Stimulated activated CD8-positive, alpha-beta memory T cell treated with anti-CD3 and anti-CD28 coated beads, Interleukin-7, amount 100 ng/mL, for 1 hour (primary cell): Measurements from ENCODE around the gene TBC1D22A.
"Not testable (repeated sequence)": the region's sequence is repeated elsewhere in the genome, so short reads cannot be mapped to it uniquely, and the experiment has no call there.

ENCODE experiments used
- DNase-seq, 2 donors: peaks; one replicate each; pipeline ENCODE4 v3.0.0-alpha.2; 2020; ENCODE audit warnings: low read depth in 2 of 2

The TBC1D22A gene

DNA sequence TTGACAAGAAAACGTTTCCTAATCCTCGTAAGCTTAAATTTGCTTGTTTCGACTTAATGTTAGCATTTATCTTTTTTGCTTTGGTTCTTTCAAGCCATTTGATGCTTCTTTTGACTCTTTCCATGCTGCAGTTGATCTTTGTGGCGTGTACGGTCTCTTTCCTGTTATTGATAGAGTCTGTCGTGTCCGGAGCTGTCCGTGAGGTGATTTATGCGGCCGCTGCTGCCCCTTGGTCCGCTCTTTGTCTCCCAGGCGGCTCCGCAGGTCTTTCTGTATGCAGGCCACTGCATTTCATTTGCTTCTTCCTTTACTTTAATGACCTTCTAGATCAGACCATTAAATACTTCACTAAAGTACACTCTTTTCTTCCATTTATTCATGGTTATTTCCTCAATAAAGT, 50.3 kb downstream of the TBC1D22A start:
- no peak for DNase-seq

DNA sequence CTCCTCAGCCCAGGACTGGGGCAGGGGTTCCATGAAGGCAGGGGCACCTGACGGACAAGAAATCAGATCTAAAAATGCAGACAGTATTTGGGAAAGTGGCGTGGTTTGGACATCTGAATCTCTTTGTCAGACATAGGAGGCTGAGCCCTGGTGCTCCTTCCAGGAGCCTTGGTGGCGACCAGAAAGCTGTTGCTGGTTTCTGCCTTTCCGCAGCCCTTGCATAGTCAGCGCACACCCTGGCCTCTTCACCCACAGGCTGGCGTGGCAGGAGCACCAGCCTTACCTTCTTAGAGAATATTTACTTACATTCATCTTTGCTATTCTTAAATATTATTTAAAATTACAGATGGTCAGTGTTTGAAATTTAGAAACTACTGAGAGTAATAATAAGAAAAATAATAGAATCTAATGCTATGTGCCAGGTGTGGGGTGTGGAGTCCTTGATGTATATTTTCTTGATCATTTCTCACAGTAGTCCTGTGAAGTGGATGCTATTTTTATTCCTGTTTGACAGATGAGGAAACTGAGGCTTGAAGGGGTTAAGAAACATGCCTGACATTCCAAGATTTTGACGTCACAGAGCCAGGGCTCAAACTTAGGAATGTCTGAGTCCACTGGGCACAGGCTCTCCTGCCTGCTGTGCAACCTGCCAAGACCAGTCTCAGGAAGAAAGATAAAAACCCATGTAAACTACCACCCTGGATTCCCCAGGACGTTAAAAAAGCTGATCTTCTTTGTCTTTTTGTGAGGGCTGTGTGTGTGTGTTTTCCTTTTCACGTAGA, 51.6 kb downstream of the TBC1D22A start:
- no peak for DNase-seq

DNA sequence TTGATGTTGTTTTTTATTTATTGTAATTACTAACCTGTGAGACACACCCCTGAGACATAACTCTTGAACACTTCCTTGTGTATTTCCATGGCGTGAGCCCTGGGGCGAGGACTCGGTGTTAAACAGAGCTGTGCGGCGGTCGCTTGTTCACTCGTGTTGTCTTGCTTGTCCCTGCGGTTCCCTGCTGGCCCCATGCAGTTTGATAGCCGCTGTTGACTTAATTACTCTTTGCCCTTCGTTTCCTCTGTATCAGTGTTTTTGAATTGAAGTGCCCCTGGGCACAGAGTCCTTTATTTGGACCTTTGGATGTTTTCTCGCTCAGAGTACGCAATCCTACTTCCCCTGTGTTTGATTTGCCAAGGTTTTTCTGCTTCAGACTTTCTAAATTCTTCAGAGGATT, 52.7 kb downstream of the TBC1D22A start:
- DNase-seq = no peak

DNA sequence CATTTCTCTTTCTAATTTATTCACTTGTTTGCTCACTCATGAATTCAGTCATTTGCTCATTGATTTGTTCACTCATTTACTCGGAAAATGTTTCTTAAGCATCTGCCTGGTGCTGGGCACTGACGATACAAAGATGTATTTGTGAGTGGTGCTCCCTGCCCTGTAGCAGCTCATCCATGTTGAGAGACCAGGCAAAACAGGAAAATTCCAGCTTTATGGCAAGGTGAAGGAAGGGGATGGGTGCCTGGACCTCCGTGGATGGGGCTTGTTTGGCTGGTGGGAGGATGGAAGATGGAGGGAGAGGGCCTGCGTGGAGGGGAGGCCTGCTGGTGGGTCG, 53.1 kb downstream of the TBC1D22A start:
- no peak for DNase-seq

DNA sequence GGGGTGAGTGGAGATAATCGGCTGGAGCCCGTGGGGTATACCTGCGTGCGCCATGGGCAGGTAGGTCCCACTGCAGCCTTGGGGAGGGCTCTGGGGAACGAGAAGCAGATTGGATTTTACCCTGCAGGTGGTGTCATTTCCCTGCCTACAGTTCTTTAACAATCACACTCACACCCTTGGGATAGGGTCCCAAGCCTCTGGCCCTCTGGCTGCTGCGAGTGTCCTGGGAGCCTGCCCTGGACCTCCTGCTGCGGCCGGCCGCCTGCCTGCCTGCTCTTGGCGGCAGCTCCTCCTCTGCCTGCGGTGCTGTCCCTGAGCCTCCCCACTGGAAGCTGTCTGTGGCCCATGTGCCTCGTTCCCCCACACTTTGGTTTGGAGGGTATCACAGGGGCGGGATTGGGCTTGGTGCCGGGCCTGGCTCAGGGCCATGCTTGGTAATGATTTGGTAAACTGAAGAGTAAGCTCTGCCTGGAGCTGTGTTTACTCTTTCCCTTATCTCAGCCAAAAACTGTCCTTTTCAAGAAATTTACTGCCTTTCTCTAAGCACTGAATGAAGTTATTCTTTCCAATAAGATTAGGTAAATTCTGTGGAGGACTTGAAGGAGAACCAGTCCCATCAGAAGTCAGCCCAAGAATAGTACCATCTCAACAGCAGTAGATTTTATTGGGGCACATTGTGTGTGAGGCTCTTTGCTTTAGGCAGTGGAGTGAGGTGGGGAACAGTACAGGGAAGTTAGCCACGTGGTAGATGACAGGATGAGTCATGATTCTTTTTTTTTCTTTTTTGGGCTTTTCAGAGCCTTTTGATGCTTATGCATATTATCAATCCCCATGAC, 53.7 kb downstream of the TBC1D22A start:
- DNase-seq = no peak

DNA sequence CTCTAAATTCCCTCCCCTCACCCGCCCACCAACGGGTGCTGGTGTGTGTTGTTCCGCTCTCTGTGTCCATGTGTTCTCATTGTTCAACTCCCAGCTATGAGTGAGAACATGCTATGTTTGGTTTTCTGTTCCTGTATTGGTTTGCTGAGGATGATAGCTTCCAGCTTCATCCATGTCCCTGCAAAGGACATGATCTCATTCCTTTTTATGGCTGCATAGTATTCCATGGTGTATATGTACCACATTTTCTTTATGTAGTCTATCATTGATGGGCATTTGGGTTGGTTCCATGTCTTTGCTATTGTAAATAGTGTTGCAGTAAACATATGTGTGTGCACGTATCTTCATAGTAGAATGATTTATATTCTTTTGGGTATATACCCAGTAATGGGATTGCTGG, 54.9 kb downstream of the TBC1D22A start:
- DNase-seq = not testable (repeated sequence)

DNA sequence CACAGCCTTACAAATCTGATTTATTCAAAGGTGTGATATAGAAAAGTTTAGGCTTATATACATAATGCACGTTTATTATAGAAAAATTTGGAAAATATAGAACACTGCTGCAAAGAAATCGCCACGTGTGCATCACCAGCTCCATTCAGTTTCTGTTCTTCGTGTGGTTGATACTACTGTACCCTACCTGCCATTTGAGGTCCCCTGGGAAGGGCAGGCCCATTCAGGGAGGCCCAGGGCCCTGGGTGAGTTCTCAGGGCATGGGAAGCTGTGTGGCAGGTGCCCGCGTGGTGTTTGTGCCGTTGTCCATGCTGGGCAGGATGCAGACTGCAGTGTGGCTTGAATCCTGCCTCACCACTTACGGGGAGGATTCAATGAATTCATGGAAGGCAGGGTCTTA, 60.8 kb downstream of the TBC1D22A start:
- DNase-seq = no peak

DNA sequence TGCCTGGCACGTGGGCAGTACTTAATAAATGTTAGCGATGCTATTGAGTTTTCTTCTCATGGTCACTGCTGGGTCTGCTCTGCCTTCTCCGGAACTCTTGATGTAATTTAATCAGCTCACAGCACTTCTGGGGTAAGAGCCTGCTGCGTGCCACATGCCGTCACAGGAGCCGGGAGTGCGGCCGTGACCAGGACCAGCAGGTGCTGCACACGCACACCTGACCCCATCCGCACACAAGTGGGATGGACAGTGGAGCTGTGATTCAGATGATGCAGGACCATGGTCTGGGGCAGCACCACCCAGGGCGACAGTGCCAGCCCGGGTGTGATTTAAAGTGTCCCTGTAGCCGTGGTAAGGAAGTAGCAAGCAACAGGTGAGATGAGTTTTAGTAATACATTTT, 61.2 kb downstream of the TBC1D22A start:
- no peak for DNase-seq

DNA sequence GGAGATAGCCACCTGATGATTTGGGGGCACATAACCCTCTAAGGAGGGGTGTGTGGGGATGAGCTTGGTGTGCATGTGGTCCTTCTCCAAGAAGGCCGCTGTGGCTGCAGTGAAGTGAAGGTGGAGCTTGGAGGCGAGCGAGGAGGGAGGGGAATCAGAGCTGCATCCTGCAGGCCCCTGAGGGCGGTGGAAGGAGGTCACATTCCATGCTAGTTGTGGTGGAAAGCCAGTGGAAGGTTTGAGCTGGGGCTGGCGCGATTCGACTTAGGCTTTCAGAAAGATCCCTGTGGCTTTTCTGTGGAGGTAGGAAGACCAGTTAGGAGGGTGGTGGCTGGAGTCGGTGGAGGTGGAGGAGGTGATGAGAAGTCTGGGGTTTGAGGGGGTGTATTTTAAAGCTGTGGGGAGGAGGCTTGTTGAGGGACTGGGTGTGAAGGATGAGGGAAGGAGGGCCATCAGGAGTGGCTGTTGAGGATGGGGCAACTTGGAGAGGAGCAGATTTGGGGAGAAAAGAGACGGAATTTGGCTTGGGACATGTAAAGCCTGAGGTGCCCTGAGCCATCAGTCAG, 62.0 kb downstream of the TBC1D22A start:
- no peak for DNase-seq

DNA sequence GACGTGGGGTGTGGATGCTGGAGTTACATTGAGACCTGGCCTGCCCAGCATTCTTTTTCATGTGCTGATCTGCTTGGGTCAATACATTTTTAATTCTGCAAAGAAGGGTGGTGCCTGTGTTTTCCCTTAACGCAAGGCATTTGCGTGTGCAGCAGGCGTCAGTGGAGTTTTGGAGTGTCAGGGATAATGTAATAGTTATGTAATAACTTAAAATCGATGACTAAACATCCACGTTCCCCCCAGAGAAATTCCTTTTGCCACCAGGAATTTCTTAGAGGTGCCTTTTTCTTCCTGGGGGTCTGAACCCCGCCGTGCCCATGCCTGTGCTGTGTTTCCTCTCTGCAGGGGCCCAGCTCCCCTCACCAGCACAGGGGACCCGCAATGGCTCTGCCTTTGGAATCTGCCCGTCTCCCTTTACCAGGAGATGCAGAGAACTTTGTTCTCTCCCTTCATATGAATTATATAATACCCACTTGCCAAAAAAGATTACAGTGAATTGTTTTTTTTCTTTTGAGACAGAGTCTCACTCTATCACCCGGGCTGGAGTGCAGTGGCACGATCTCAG, 62.6 kb downstream of the TBC1D22A start:
- DNase-seq = no peak

DNA sequence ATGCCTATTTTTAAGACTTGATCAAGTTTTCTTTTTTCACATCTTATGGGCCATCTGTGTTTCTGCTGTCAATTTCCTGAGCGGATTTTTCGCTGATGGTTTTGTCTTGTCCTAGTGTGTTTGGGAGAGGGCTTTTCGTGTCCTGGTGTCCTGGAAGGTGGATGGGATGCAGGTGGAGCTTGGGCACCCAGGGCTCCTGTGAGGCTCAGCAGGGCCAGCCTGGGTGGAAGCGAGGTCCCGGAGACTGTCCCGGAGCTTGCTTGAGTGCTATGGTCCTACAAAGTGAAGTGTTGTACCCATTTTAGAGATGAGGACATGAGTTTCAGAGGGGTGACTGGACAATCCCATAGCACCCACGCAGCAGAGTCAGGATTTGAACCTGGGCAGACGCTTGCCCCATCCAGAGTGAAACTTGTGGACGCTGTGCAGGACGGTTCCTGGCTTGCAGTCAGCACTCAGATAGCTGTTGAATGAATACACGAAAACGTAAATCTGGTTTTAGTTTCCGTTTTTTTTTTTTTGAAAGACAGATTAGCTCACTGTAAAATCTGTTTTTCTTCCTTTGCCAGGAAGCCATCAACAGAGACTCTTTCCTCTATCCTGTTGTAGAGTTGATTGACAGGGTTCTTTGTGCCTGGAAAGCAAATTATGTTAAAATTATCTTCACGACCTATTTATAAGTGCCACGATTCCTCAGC, 64.1 kb downstream of the TBC1D22A start:
- DNase-seq = no peak

DNA sequence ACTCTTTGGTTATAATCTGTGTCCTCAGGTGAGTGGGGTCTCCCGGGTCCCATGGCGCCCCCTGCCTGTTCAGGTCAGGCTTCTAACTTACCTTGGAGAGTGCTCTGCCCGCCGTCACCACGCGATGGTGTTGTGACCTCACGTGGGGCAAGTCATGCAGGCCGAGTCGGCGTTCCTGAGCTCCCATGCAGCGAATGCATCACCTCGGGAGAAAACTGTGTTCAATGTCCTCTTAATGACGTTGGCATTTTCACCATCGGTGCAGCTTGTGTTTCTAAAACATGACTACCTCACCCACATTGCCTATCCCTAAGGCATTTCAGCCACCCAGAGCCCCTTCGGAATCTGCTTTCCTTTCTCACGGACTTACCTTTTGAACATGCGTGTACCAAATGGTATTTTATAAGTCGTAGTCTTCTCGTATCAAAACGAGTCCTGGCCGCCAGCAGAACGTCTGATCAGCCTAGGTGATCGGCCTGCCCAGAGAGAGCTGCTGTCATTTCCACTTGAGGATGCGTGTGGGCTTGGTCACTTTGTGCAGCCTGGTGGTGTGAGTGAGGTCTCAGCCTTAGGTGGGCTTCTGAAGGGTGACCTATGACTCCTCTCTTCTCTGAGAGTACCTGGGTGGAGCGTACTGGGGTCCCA, 64.8 kb downstream of the TBC1D22A start:
- DNase-seq = no peak

DNA sequence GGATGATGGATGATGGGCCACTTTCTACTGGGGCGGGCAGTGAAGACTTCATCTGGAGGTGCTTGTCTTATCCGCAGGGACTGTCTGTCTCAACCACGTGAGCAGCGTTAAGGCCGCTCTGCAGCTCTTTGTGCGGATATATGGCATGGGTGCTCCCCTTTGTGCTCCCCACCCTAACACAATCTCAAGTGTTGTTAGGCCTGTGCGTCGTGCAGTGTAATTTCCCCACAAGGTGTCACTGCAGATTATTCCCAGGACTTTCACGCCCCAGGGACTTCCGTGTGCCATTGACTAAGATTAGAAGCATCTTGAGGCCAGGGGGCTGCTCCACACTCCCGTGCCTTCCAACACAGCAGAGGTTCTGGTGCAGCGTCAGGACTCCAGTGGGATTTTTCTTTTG, 65.3 kb downstream of the TBC1D22A start:
- DNase-seq = no peak

DNA sequence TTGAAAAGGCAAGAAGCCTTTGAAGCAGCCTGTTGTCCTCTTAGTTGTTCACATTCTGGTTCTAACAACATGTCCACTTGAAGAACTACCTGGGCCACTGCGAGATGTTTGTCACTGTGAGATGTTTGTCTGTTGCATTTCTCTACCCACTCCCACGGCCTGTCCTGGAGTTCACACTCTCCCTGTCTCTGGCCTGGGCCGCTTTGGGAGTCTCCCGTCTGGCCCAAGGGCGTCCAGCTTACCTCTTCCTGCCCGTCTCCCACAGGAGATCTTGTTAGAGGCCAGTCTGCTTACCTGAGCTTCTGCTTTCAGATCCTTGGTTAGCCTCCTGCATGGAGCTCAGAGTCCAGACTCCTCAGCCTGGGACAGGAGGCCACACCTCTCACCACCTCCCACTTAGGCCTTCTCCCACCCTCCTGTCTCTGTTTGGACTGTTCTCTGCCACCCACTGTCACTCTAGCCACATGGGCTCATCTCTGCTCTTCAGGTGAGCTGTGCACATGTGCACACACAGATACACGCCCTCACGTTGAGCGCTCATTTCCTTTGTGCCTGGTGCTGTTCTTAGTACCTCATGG, 66.0 kb downstream of the TBC1D22A start:
- DNase-seq = no peak

DNA sequence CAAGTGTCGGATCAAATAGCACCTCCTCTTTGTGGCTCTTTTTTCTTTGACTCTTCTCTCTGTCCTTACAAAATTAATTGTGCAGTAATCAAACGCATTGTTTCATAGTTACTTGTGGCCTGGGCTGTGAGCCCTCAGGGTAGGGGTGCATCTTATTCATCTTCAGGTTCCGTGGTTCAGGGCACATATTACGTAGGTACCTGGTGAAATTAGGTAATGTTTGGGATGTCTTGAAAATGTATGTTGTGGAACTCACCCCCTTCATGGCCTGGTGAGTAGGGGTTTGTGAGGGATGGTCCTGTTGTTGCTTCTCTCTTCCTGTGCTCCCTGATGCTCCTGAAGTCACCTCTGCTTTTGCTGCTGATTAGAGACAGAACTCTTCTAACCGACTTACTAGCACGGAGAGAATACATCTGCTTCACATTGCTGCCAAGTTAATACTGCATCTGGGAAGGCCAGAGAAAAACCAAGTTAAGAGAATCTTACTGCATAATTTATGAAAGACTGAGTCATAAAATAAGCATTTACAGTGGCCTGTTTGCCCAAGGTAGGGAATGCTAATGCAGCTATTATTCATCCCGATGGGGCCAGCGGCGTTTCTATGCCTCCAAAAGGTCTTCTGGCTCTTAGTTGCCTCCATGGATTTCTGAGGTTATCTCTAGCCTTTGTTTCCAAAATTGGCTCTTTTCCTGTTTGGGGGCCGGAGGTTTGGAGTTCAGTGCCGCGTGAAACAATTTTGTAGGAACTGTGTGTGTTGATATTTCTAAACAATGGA, 66.9 kb downstream of the TBC1D22A start:
- DNase-seq = no peak

DNA sequence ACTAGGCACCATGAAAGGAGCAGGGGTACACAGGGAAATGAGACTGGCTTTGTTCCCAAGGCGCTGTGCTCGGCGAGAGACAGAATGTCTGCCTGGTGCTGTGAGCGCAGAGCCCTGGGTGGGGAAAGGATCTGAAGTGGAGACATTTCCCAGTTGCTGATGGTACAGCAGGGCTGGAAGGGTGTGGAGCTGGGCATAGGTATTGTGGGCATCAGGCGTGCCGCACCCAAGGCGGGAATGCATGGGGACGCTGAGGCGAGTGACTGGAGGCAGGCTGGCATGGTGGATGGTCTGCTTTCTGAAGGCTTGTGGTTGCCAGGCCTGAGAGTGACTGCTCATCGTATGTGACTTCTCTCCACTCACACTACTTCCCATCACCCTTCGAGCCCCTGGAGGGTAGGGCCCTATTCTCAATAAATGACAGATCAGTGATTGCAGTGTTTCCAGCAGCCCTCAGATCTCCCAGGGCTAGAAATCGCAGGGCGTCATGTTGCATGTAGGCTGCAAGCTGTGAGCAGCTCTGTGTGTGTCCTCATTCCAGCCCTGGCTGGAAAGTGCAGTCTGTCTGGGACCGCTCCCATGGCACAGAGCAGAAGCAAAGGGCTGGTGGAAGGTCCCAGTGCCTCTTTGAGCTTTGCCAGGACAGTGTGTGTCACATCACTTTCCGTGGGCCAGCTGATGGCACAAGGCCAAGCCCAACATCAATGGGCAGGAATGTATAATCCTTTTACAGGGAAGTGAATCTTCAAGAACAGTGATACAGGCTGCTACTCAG, 67.7 kb downstream of the TBC1D22A start:
- DNase-seq = no peak

DNA sequence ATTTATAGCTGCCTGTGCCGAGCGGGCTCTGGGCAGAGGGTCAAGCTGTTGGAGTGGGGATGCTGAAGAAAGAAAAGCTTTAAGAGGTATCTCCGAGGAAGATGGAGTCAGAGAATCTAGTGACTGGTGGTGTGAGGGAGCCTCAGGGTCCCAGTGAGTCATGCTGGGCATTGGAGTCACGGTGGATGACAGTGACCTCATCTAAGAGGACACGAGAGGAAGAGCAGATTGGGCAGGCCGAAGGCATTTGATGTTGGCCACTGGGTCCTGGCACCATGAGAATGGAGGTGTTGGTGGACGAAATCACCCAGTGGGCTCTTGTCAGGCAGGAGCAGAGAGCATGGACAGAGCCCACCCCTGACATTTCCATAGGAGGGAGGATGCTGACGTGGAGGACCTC, 68.4 kb downstream of the TBC1D22A start:
- no peak for DNase-seq

DNA sequence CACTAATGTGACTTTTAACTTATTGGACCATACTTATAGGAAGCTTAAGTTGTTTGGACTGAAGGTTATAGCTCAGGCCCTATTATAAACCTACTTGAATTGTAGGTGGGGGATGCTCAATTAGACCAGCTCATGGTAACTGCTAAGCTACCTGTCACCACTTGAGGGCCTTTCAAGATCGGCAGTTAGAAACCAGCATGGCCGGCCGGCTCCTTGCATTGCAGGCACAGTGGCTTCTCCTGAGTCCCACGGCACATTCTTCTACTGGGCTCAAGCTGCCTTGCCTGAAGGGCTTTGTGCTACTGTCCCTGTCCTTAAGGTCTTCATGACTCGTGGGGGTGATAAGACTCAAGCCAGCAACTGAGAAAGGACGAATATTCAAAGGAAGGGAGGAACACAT, 70.8 kb downstream of the TBC1D22A start:
- no peak for DNase-seq

DNA sequence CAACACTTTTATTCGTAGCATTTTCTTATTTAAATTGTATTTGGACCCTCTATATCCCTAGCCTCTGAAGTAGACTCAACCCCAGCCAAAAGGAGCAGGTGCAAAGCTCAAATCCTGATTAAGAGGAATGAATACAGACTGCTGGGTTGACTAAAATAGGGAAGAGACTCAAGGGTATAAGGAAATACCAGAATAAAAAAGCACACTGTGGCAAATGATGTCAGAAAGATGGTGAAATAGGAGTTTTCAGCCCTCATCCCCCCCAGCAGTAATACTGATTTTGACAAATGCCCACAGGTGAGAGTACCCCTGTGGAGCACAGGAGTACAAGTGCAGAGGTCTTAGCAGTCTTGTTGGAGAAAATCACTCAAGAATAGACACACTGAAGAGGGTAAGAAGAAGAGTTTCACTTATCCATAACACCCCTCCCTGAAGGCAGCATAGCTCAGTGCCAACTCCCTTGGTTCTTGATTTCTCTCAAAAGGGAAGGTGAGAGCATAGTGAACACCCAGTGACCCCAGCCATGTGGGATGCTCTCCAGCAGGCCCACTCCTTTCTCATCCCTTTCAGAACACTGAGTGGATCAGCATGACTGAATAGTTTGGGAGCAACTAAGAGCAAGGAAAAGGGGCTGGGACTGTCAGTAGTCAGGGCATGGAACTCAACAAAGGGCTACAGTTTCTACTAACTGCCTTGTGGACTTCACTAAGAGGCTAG, 71.7 kb downstream of the TBC1D22A start:
- DNase-seq = no peak
